ENCODE measurements around the gene MS4A10. TPM values are rescaled to one million over a fixed set of nuclear protein-coding genes. Genes with fewer than 3 reads are reported as not detected.

Gene MS4A10
- total RNA-seq, 1 experiment from 2014 or later: not detected

- TF ChIP-seq EZH2 (IDR thresholded peaks at IDR 0.05) (no peak), CBX3 (IDR thresholded peaks at IDR 0.05; ENCODE audit: low read depth) (no peak), SIN3A (IDR thresholded peaks at IDR 0.05; ENCODE audit: low read depth) (no peak), EGR1 (IDR thresholded peaks at IDR 0.05; ENCODE audit: low read depth) (no peak), SP1 (IDR thresholded peaks at IDR 0.05; ENCODE audit: low read depth) (no peak), REST (IDR thresholded peaks at IDR 0.05; ENCODE audit: low read depth) (no peak), FOSL1 (IDR thresholded peaks at IDR 0.05; ENCODE audit: low read depth) (no peak), ZFX (IDR thresholded peaks at IDR 0.05) (no peak), EZH2phosphoT487 (IDR thresholded peaks at IDR 0.05; ENCODE audit: borderline replicate concordance) (no peak), ZNF274 (IDR thresholded peaks at IDR 0.05; ENCODE audit: low read depth, low read length) (no peak), ELF1 (IDR thresholded peaks at IDR 0.05; ENCODE audit: borderline replicate concordance, low read depth) (no peak), ZBTB33 (IDR thresholded peaks at IDR 0.05; ENCODE audit: extremely low read depth, insufficient replicate concordance, low read length) (no peak), CTCF (IDR thresholded peaks at IDR 0.05 in 2 of 3, conservative IDR thresholded peaks at IDR 0.05 in 1 of 3; ENCODE audit: borderline replicate concordance in 1 of 3, insufficient read depth in 1 of 3, low read depth in 2 of 3, low read length in 2 of 3) (no peak), POLR2AphosphoS5 (IDR thresholded peaks at IDR 0.05; ENCODE audit: low read depth, low read length) (no peak), TCF7L2 (IDR thresholded peaks at IDR 0.05; ENCODE audit: borderline replicate concordance, extremely low read depth, insufficient read depth, insufficient read length) (no peak), CEBPB (IDR thresholded peaks at IDR 0.05; ENCODE audit: low read depth) (no peak), YY1 (IDR thresholded peaks at IDR 0.05; ENCODE audit: extremely low read depth, insufficient replicate concordance, low read depth, low read length) (no peak)
- Histone ChIP-seq H3K9me2 (ENCODE audit: insufficient read depth) (no peaks in the 10 kb centered on the region), H3K9me3 (ENCODE audit: control insufficient read depth in 1 of 2, insufficient read depth in 1 of 2, low read depth in 1 of 2, low read length in 2 of 2) (no peaks in the 10 kb centered on the region), H3K4me1 (ENCODE audit: control insufficient read depth in 1 of 2, insufficient read depth in 2 of 2, low read length in 2 of 2) (no peaks in the 10 kb centered on the region), H4K20me1 (ENCODE audit: insufficient read depth) (no peaks in the 10 kb centered on the region), H3K4me2 (ENCODE audit: low read length) (no peak overlapping the region), H3K79me2 (ENCODE audit: insufficient read depth, low read length) (no peaks in the 10 kb centered on the region), H3K27me3 (ENCODE audit: insufficient read depth, low read length) (no peaks in the 10 kb centered on the region), H3K4me3 (replicated peaks in 1 of 2; ENCODE audit: low read depth in 1 of 2, low read length in 2 of 2) (no peak overlapping the region), H3K9ac (ENCODE audit: low read length) (no peak overlapping the region), H3K36me3 (ENCODE audit: control insufficient read depth in 1 of 2, insufficient read depth in 2 of 2, low read length in 2 of 2) (no peaks in the 10 kb centered on the region), H2AFZ (ENCODE audit: low read depth, low read length, poor library complexity, severe bottlenecking) (no peak overlapping the region), H3K27ac (ENCODE audit: low read depth, low read length) (no peak overlapping the region)
- ChIA-PET POLR2A (interaction anchor here (0.7 kb wide), 1 partner anchor 472 kb away, joined by 3 read pairs; no protein-coding TSS in a partner anchor), CTCF (interaction anchor here (1.2 kb wide), 1 partner anchor 11 kb away, joined by 3 read pairs; no protein-coding TSS in a partner anchor), RAD21 (ENCODE audit: low non-redundant PET in 1 of 2, low total read pairs in 2 of 2, uncharacterized antibody in 2 of 2, unreplicated experiment in 2 of 2) (no interaction called here)
- no peak for DNase-seq (ENCODE audit: low read depth, low spot score)
- 0 out of 2 replicates have a peak, but pooled peaks have one; percentile 20 for ATAC-seq
- no TSS peak for BruUV-seq (replicated peaks)
- intact Hi-C loops (cut with micrococcal nuclease): no loop called here
These were observed 751 bp downstream of the MS4A10 start for GRCh38 chr11:60785806-60786361.

Data from HCT116 (cell line).